ENCODE results near the gene ITPR1. TPM values are rescaled to one million over a fixed set of nuclear protein-coding genes. Genes with fewer than 3 reads are reported as not detected.

The ITPR1 gene
- total RNA-seq (2014; rRNA removed) (48.5 and 57.5 TPM in 2 replicates), Bru-seq, nascent RNA (percentile 66 among the genes with signal in this experiment), BruChase-seq, experiment 1, labeled RNA remaining after a 6-hour chase (percentile 57 among the genes with signal in this experiment), BruChase-seq, experiment 2, labeled RNA remaining after a 2-hour chase (percentile 56 among the genes with signal in this experiment)
- long read RNA-seq, full-length matches to known transcripts: 3 of 18 reads
- long read RNA-seq, partial matches to known transcripts: 11 of 18 reads
- long read RNA-seq, other reads (novel, unspliced or antisense): 4 of 18 reads

- Histone ChIP-seq H3K4me2 (ENCODE audit: low read length) (peak within 1 kb of the TSS; percentile 91), H3K4me1 (ENCODE audit: insufficient read depth, low read length) (peaks cover 29% of the 10 kb centered on the region), H3K79me2 (ENCODE audit: low read length) (peaks cover 29% of the 10 kb centered on the region; the same call in 1 of the 2 replicates), H3K9me3 (ENCODE audit: low read length) (no peaks in the 10 kb centered on the region), H3K27ac (ENCODE audit: low read length) (peak within 1 kb of the TSS; percentile 78), H3K9ac (ENCODE audit: low read length) (peak within 1 kb of the TSS; percentile 86), H2AFZ (ENCODE audit: low read length) (peak within 1 kb of the TSS; percentile 80), H3K27me3 (ENCODE audit: low read length) (no peaks in the 10 kb centered on the region), H3K4me3 (ENCODE audit: low read length) (peak within 1 kb of the TSS; percentile 80), H3K36me3 (ENCODE audit: low read depth, low read length) (no peaks in the 10 kb centered on the region), H4K20me1 (ENCODE audit: low read length) (peaks cover 9% of the 10 kb centered on the region; the same call in 1 of the 2 replicates), H3K9me2 (replicated peaks; ENCODE audit: low read length) (no peaks in the 10 kb centered on the region), H3F3A (ENCODE audit: low read length, unreplicated experiment) (no peaks in the 10 kb centered on the region)
- BruUV-seq (replicated peaks): no TSS peak
- ATAC-seq (peak; percentile 81), DNase-seq (peak; percentile 99)
- intact Hi-C loops (cut with micrococcal nuclease): loop anchor here (1.0 kb wide), 5 partner anchors 26 to 80 kb away; partner anchors contain the start of gene SUMF1
- CTCF ChIA-PET: interaction anchor here (0.6 to 0.8 kb wide), 3 partner anchors 18 to 218 kb away, joined by 5 to 8 read pairs (median 7); no protein-coding TSS in a partner anchor
- POLR2A ChIA-PET (ENCODE audit: unreplicated experiment): interaction anchor here (0.5 to 1.7 kb wide), 10 partner anchors 26 to 530 kb away, joined by 3 to 23 read pairs (median 3); partner anchors contain the start of gene SUMF1
- TF ChIP-seq CTCF (conservative IDR thresholded peaks at IDR 0.05; ENCODE audit: low read depth, low read length): no peak
- TF ChIP-seq EZH2 (IDR thresholded peaks at IDR 0.05; ENCODE audit: low read length, unreplicated experiment): no peak
Observed at GRCh38 chr3:4493014-4493940, at the start of gene ITPR1. TSS of gene ITPR1 (plus strand) at chr3:4493348. CDS start at chr3:4516492, 23,144 bp downstream.

GRCh38 chr3:4447295-4447999, 45.7 kb upstream of the ITPR1 start:
- Histone ChIP-seq H3K27me3 (ENCODE audit: low read length) (no peaks in the 10 kb centered on the region), H3F3A (ENCODE audit: low read length, unreplicated experiment) (no peaks in the 10 kb centered on the region), H3K36me3 (ENCODE audit: low read depth, low read length) (no peaks in the 10 kb centered on the region; the same call in none of the 2 replicates), H3K4me2 (ENCODE audit: low read length) (no peak overlapping the region), H3K79me2 (ENCODE audit: low read length) (no peaks in the 10 kb centered on the region), H3K9ac (ENCODE audit: low read length) (no peak overlapping the region), H3K27ac (ENCODE audit: low read length) (no peak overlapping the region), H3K9me2 (replicated peaks; ENCODE audit: low read length) (no peaks in the 10 kb centered on the region), H3K9me3 (ENCODE audit: low read length) (no peaks in the 10 kb centered on the region), H4K20me1 (ENCODE audit: low read length) (no peaks in the 10 kb centered on the region), H3K4me3 (ENCODE audit: low read length) (no peak overlapping the region), H3K4me1 (ENCODE audit: insufficient read depth, low read length) (no peaks in the 10 kb centered on the region), H2AFZ (ENCODE audit: low read length) (no peak overlapping the region)
- no peak for DNase-seq
- ChIA-PET CTCF (interaction anchor here (0.6 kb wide), 1 partner anchor 186 kb away, joined by 4 read pairs; no protein-coding TSS in a partner anchor), POLR2A (ENCODE audit: unreplicated experiment) (no interaction called here)
- no peak for ATAC-seq
- intact Hi-C loops (cut with micrococcal nuclease): no loop called here
- no peak for TF ChIP-seq CTCF (conservative IDR thresholded peaks at IDR 0.05; ENCODE audit: low read depth, low read length)
- BruUV-seq (replicated peaks): no TSS peak
